Measurements from ENCODE around the gene MAP4K3. TPM values are rescaled to one million over a fixed set of nuclear protein-coding genes. Genes with fewer than 3 reads are reported as not detected.
A peak's percentile ranks its signal among the peaks of the same experiment; 100 is the strongest.

The MAP4K3 gene
- total and polyA plus RNA-seq, 8 donors: 13.5 to 166 (median 87.2) TPM

DNA sequence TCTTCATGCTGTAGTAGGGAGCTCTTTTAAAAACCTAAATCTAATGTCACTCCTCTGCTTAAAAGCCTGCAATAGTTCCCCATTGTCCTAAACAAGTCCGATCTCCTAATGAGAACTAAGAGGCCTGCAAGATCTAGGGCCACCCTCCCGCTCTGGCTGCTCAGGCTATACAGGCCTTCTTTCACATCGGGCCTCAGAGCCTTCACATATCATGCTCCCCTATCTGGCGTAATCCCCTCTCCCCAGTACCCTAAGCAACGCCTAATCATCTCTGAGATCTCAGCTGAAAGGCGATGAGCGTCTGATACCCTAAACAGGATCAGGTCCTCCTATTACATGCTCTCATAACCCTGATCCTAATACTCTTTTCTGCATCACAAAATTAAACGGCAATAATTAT, 1.9 kb downstream of the MAP4K3 start:
- H3K36me3 ChIP-seq: no peaks in the 10 kb centered on the region
- peak in 1 of 2 donors; percentile 35 for DNase-seq
- no peaks in the 10 kb centered on the region for H3K27me3 ChIP-seq
- peak overlapping the region; percentile 60 to 89 (median 76) for H3K4me3 ChIP-seq
- 48 to 62% (median 57%) methylated on average over 8 of the region's 8 CpGs for WGBS, 5 donors
- H3K4me1 ChIP-seq: peaks cover 36 to 80% (median 63%) of the 10 kb centered on the region in 4 donors
- H3K27ac ChIP-seq: peak overlapping the region; percentile 34 to 98 (median 94)
- intact Hi-C loops (cut with DNase I; ENCODE audit: low total_unique reads): no loop called here
- TF ChIP-seq, protein P1, sequence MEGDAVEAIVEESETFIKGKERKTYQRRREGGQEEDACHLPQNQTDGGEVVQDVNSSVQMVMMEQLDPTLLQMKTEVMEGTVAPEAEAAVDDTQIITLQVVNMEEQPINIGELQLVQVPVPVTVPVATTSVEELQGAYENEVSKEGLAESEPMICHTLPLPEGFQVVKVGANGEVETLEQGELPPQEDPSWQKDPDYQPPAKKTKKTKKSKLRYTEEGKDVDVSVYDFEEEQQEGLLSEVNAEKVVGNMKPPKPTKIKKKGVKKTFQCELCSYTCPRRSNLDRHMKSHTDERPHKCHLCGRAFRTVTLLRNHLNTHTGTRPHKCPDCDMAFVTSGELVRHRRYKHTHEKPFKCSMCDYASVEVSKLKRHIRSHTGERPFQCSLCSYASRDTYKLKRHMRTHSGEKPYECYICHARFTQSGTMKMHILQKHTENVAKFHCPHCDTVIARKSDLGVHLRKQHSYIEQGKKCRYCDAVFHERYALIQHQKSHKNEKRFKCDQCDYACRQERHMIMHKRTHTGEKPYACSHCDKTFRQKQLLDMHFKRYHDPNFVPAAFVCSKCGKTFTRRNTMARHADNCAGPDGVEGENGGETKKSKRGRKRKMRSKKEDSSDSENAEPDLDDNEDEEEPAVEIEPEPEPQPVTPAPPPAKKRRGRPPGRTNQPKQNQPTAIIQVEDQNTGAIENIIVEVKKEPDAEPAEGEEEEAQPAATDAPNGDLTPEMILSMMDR (IDR thresholded peaks at IDR 0.05): no peak
- TF ChIP-seq POLR2AphosphoS5 (IDR thresholded peaks at IDR 0.05): no peak
- no peak for TF ChIP-seq EP300 (IDR thresholded peaks at IDR 0.05)
- no peak for TF ChIP-seq POLR2A (IDR thresholded peaks at IDR 0.05)
- H3K9me3 ChIP-seq: no peaks in the 10 kb centered on the region

DNA sequence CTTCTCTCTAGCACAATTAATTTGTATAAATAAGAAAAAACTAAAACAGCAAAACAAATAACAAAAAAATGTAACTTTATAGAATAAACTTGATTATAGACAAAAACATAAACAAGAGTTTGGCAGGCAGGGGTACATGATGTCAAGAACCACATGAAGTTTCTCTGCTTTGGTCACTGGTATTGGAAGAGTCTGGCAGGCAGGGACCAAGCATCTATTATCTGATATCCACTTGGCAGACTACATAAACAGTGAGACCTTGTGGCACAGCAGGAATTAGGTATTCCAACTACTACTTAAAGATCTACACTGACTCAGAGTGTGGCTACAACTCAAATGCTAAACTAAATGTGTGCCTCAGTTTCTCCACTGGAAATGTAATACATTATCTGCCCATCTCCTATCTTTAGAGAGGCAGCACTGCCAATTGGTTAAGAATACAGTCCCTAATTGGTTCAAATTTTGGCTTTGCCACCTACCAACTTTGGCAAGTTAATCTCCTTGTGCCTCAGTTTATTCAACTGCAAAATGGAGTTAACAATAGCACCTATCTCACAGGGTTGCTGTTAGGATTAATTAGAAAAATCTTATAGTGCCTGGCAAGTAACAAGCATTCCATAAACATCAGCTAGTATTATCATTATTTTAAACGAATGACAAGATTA, 2.7 kb downstream of the MAP4K3 start:
- no peaks in the 10 kb centered on the region for H3K27me3 ChIP-seq
- WGBS, 5 donors: 33 to 66% (median 47%) methylated on average over 1 of the region's 1 CpG
- no peaks in the 10 kb centered on the region for H3K9me3 ChIP-seq
- H3K36me3 ChIP-seq: no peaks in the 10 kb centered on the region
- TF ChIP-seq EP300 (IDR thresholded peaks at IDR 0.05) (no peak), POLR2A (IDR thresholded peaks at IDR 0.05) (no peak), POLR2AphosphoS5 (IDR thresholded peaks at IDR 0.05) (no peak)
- TF ChIP-seq, protein P1 (IDR thresholded peaks at IDR 0.05): no peak
- intact Hi-C loops (cut with DNase I; ENCODE audit: low total_unique reads): no loop called here
- DNase-seq: no peak
- H3K27ac ChIP-seq: peak overlapping the region in 3 of 5 donors; percentile 36 to 98 (median 95)
- peak overlapping the region; percentile 60 to 89 (median 76) for H3K4me3 ChIP-seq
- H3K4me1 ChIP-seq: peaks cover 34 to 80% (median 62%) of the 10 kb centered on the region in 4 donors

DNA sequence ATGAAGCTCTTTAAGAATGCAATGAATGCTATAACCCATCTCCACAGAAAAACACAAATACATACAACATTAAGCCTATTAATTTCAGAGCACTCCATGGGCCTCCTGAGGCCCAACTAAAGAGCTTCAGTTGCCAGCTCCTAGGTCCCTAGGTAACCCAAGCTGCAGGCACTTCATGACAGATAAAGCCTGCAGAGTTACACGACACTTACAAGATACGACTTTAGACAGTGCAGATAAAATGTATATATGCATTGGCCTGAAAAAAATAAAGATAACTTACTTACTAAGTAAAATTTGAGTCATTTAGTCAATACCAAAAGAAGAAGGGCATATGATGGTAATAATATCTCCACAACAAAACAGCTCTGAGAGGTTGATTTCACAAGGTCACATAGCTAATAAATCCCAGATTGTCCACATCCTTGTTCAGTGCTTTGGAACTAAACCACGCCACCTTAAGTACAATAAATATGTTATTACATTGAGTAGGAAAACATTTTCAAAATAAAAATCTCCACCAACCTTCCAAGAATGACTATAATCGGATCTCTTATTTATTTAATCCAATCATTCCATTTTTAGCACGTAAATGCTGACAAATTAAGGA, 3.4 kb downstream of the MAP4K3 start:
- H3K27ac ChIP-seq: peak overlapping the region in 3 of 5 donors; percentile 36 to 98 (median 49)
- H3K4me3 ChIP-seq: peak overlapping the region in 2 of 4 donors; percentile 12 to 89
- no peaks in the 10 kb centered on the region for H3K9me3 ChIP-seq
- no peak for DNase-seq
- TF ChIP-seq POLR2AphosphoS5 (IDR thresholded peaks at IDR 0.05) (no peak), EP300 (IDR thresholded peaks at IDR 0.05) (no peak), POLR2A (IDR thresholded peaks at IDR 0.05) (no peak)
- TF ChIP-seq, protein P1 (IDR thresholded peaks at IDR 0.05): no peak
- no peaks in the 10 kb centered on the region for H3K36me3 ChIP-seq
- WGBS, 5 donors: 41 to 65% (median 49%) methylated on average over 5 of the region's 5 CpGs
- peaks cover 27 to 77% (median 56%) of the 10 kb centered on the region in 4 donors for H3K4me1 ChIP-seq
- no peaks in the 10 kb centered on the region for H3K27me3 ChIP-seq
- intact Hi-C loops (cut with DNase I; ENCODE audit: low total_unique reads): no loop called here

DNA sequence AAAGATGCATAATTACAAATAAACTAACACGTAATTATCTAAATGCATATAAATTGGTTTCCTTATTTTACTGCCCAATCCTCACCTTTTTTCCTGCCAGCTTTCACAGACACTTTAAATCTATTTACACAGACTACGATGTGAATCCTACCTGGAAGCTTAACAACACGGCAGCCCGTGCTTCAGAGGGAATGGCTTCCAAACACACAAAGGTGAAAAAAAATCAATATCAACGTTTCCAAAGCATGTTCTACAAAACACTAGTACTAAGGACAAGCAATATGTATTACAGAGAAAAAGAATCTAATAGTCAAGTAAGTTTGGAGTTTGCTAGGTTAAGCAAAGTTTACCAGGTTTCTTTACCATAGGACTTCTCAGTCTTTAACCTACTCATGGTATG, 4.4 kb downstream of the MAP4K3 start:
- Histone ChIP-seq H3K4me3 (no peak overlapping the region), H3K27ac (peak overlapping the region in 2 of 5 donors; percentile 56 to 98), H3K27me3 (no peaks in the 10 kb centered on the region), H3K4me1 (peaks cover 26 to 73% (median 53%) of the 10 kb centered on the region in 4 donors), H3K9me3 (no peaks in the 10 kb centered on the region), H3K36me3 (no peaks in the 10 kb centered on the region)
- DNase-seq: no peak
- no peak for TF ChIP-seq POLR2AphosphoS5 (IDR thresholded peaks at IDR 0.05)
- TF ChIP-seq, protein P1 (IDR thresholded peaks at IDR 0.05): no peak
- no peak for TF ChIP-seq EP300 (IDR thresholded peaks at IDR 0.05)
- no peak for TF ChIP-seq POLR2A (IDR thresholded peaks at IDR 0.05)
- WGBS, 5 donors: 64 to 74% (median 72%) methylated on average over 5 of the region's 5 CpGs
- intact Hi-C loops (cut with DNase I; ENCODE audit: low total_unique reads): no loop called here
